GM21619 (cell line): ENCODE measurements around the gene TMEM115.

Experiments
- ATAC-seq: cut with Tn5 transposase; IDR thresholded peaks from one replicate; pipeline ENCODE4 v1.9.1; 2021; ENCODE audit not compliant: unreplicated experiment

TMEM115 gene

GRCh38 chr3:50354186-50354764 is 5.0 kb downstream of the TMEM115 start:
- ATAC-seq: no peak

DNA sequence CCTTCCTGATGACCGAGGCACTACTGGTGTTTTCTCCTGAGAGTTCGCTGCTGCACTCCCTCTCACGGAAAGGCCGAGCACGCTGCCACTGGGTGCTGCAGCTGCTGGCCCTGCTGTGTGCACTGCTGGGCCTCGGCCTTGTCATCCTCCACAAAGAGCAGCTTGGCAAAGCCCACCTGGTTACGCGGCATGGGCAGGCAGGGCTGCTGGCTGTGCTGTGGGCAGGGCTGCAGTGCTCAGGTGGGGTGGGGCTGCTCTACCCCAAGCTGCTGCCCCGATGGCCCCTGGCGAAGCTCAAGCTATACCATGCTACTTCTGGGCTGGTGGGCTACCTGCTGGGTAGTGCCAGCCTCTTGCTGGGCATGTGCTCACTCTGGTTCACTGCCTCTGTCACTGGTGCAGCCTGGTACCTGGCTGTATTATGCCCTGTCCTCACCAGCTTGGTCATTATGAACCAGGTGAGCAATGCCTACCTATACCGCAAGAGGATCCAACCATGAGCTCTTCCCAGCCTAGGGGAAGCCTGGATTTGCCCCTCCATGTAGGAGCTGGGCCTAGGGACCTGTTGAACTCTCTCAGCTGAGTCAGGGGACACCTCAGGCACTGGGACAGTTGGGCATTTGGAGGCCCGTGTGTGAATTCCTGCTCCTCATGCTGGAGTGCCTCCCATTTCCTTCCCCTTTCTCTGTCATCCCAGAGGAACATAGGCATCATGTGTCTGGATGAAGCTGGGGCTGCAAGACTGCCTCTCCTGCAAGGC is 5.9 kb downstream of the TMEM115 start:
- no peak for ATAC-seq

GRCh38 chr3:50352781-50353180 is 6.5 kb downstream of the TMEM115 start:
- no peak for ATAC-seq

DNA sequence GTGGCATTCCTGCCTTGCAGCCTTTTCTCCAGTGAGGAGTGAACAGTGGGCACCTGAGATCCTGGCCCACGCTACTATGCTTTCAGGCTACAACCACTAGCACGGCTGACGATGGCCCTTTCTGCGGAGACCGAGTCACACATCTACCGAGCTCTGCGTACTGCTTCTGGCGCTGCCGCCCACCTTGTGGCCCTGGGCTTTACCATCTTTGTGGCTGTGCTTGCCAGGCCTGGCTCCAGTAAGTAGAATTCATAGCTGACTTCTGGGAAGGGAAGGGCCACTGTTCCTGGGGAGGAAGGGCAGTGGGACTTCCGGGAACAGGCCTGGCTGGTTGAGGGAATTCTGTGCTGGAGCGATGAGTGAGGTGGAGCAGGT is 8.0 kb downstream of the TMEM115 start:
- no peak for ATAC-seq

DNA sequence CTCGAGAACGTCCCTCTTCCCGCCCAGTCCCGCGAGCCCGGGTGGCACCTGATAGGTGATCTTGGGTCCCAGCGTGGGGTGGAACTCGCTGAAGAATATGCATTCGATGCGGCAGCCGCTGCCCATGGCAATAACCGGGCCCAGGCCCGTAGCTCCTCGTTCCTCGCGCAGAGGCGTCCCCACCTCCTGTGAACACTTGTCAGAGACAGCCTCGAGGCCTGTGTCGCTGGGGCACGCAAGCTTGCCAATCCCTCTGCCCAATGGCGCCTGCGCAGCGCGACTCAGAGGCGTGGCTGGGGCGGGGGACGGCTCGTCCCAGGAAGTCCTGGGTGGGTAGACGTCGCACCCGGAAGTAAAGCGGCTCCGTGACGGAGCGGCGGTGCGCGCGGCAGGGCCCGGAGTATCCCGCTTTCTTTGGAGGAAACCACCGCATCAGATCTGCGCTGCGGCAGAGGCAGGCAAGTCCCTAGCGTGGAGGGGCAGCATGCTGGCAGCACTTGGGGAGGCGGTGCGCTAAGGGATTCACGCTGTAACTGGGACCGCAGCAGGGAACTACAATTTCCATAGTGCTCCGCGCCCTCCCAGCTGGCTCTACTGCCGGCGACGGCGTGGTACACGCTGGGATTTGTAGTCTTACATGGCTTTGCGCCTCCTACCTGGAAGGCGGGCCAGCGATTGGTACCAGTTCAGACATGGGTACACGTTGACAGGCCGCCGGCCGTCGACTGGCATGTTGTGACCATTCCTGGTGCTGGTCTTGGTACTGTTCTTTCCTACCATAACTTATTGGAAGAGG is 8.6 kb downstream of the TMEM115 start, which contains the start of the genes CYB561D2 and NPRL2:
TSS of gene CYB561D2 (plus strand) at position 336 of the 796 bp plus-strand sequence. CDS start 572 bp downstream, outside the sequence.
TSS of gene NPRL2 (minus strand) at position 249 of the 796 bp plus-strand sequence. CDS start at position 126, 123 bp downstream.
- peak; percentile 82 for ATAC-seq

DNA sequence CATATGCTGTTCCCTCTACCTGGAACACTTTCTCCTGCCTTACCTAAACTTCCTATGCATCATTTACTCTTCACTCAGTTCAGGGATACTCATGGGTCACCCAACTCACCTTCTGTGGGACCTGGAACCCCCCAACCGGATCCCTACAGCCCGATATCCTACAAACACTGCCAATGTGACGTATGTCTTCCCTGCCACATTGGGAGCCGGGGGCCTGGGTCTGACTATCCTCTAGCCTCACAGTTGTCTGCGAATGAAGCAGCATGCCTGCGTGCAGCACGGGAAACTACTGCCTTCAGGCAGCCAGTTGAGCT is 9.2 kb downstream of the TMEM115 start:
- ATAC-seq: no peak

- no peak for ATAC-seq
Measured at GRCh38 chr3:50347187-50347813, 12.0 kb downstream of the TMEM115 start.

DNA sequence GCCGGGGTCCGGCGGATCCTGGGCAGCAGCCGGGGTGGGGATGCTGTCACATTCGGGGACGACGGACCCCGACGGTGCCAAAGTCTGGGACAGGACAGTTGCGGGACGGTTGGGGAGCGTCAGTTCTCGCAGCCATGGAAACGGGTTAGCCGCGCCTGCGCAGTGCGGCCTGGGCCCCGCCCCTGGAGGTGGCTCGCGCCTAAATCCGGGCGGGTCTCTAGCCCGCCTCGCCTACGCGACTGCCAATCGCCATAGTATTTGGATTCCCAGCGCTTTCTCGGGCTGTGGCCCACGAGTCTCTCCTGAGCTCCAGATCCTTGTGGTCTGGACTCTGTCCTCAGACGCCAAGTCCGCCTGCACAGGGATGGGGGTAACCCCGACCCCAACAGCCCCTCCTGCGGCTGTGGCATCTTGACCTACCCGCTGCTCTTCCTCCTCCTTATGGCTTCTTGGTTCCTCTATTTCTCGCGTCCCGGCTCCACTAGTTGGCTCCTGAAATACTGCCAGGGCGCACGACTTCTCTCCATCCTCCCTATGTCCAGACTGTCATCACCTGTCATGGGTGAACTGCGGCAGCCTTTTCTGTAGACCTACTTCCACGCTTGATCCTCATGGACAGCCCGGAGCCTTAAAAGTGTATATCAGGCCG is 13.6 kb downstream of the TMEM115 start, which contains the start of gene ZMYND10:
TSS of gene ZMYND10 (minus strand) at position 147 of the 649 bp plus-strand sequence. CDS start 153 bp downstream, outside the sequence.
- ATAC-seq: no peak

- ATAC-seq: no peak
Measured at GRCh38 chr3:50345008-50345407, 14.3 kb downstream of the TMEM115 start.

DNA sequence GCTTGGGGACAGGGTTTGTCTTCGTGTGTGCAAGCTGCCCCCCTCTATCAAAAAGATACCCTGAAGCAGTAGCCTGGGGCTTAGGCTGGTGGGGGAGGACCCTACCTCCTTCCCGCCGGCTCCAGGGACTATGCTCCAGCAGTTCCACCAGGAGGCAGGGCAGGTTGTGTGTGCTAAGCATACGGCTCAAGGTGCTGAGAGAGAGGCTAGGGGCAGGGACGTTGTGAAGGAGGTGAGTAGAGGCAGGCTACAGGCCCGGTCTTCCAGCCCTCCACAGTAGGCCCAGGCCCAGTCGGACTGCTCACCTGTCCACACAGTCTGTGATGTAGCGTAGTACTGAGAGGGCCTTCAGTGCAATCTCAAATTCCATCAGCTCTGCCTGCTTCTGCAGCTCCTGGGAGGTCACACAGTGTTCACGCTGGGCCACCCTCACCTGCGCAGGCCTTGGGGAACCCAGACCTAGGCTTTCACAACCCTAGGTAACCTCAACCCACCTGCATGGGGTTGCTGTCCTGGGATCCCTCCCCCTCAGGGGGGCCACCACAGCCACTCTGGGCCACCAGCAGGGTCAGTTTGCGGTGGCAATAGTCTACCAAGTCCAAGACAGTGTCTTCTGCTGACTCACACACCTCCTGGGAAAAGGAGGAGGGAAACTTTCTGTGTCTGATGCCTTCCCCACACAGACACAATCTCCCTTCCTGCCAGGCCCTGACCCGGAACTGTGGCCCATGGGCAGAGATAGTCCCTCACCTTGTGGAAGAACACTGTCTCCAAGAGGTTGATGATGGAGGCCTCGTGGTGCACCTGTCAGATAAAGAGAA is 16.3 kb downstream of the TMEM115 start:
- ATAC-seq: no peak

GRCh38 chr3:50341996-50342650 is 17.2 kb downstream of the TMEM115 start:
- ATAC-seq: no peak

GRCh38 chr3:50341537-50341936 is 17.8 kb downstream of the TMEM115 start:
- no peak for ATAC-seq

- ATAC-seq: no peak
Measured at GRCh38 chr3:50340448-50341329, 18.6 kb downstream of the TMEM115 start, which contains the start of gene RASSF1. Gene RASSF1, minus strand, starts transcription at chr3:50340836. Its CDS starts 31 bp downstream, at chr3:50340805.

DNA sequence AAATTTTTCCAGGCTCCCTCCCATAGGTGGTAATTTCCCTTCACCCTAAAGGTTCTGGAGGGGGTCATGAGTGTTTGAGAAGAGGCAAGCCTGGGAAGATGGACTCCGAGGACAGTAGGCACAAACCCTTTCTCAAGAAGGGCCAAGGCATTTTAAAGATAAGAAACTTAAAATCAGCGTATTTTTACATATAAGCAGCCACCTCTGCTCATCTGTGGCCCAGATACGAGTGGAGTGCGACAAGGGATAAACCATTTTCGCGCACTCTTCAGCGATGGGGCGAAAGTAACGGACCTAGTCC is 19.2 kb downstream of the TMEM115 start:
- no peak for ATAC-seq

DNA sequence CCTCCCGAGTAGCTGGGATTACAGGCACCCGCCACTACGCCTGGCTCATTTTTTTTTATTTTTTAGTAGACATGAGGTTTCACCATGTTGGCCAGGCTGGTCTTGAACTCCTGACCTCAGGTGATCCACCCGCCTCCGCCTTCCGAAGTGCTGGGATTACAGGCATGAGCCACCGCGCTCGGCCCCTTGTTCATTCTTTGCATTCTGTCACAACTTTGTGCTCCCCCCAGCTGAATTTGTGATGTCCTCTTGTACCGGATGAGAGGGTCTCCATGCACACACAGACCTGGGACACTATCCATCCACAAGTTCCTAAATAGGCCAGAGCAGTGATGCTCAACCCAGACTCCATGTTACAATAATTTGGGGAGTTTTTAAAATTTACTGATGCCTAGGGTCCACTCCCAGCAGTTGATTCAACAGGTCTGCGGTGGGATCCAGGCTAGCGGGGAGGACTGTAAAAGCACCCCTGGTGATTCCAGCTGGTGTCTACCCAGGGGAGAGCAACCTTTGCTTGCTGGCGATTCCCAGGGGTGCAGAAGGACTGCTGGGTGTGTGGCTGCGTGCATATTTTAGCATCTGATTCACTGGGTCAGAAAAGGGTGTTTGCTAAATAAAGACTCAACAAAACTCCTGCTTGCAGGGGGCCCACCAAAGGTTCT is 19.7 kb downstream of the TMEM115 start:
- no peak for ATAC-seq

GRCh38 chr3:50338965-50339364 is 20.4 kb downstream of the TMEM115 start:
- no peak for ATAC-seq

- peak; percentile 72 for ATAC-seq
Measured at GRCh38 chr3:50337175-50337861, 22.0 kb downstream of the TMEM115 start.
